K562 (cell line): ENCODE measurements around the gene COL23A1. TPM values are rescaled to one million over a fixed set of nuclear protein-coding genes. Genes with fewer than 3 reads are reported as not detected.

Source experiments
- ATAC-seq: fragments of 200-7000 bp; cut with Tn5 transposase; 3 replicates; pipeline ENCODE4 v1.9.1; 2020; ENCODE audit warnings: moderate library complexity
- BruUV-seq: library from RNA; stranded (reverse); fragments of 400-500 nt; replicated peaks from 2 replicates; lab custom pipeline; 2021; lab: Mats Ljungman, UMichigan
- CTCF ChIA-PET: fragments of 300-600 bp; formaldehyde crosslinking; extraction: SDS; loops from one replicate; lab custom pipeline; 2021; ENCODE audit warnings: low intra/inter-chr PET ratio; lab: Yijun Ruan, JAX
- POLR2A ChIA-PET: fragments of 300-600, 350-650 bp; sonication (Branson Sonifier 250); formaldehyde crosslinking; extraction: SDS; loops from one replicate; lab custom pipeline; 2021; ENCODE audit warnings: antibody characterized with exemption, inconsistent platforms; lab: Yijun Ruan, JAX
- DNase-seq, 4 experiments: peaks; one replicate each; pipeline versions ENCODE4 v3.0.0 to v3.0.0-alpha.2; 2011 to 2018; ENCODE audit warnings: low spot score in 3 of 4, mixed read lengths in 3 of 4; ENCODE audit errors: extremely low read depth in 1 of 4
- FAIRE-seq: peaks from 2 replicates; lab custom pipeline; 2011; peaks lifted over from hg19 to GRCh38; lab: Jason Lieb, UNC
- H2AFZ ChIP-seq: 2 replicates; pipeline ENCODE4 v1.6.0; 2011; ENCODE audit warnings: low read depth, low read length, control low read depth, inconsistent platforms
- H3K27ac ChIP-seq: fragments of 200-600 bp; 3 replicates; pipeline ENCODE4 v1.8.0; 2011; ENCODE audit warnings: low read depth, mild to moderate bottlenecking, control low read depth, inconsistent platforms, low read length, moderate library complexity, mixed read lengths; ENCODE audit errors: extremely low read depth
- H3K27me3 ChIP-seq, 2 experiments: fragments of 300-600 bp in 1 of 2; 2 replicates in 1 of 2; 3 replicates in 1 of 2; pipeline versions ENCODE4 v1.6.0 to v1.8.0; 2011; ENCODE audit warnings: inconsistent platforms in 2 of 2, low read length in 2 of 2, mild to moderate bottlenecking in 1 of 2, mixed read lengths in 1 of 2, moderate library complexity in 1 of 2; ENCODE audit not compliant: control insufficient read depth in 2 of 2, insufficient read depth in 2 of 2
- H3K36me3 ChIP-seq: fragments of 300-600 bp; 3 replicates; pipeline ENCODE4 v1.8.0; 2011; ENCODE audit warnings: mild to moderate bottlenecking, low read length, inconsistent platforms; ENCODE audit not compliant: control insufficient read depth, insufficient read depth
- H3K4me1 ChIP-seq, 2 experiments: fragments of 200-600 bp in 1 of 2; replicated peaks in 1 of 2; 2 replicates in 1 of 2; 3 replicates in 1 of 2; pipeline versions ENCODE4 v1.5.1 to v1.8.0; 2011; ENCODE audit warnings: inconsistent platforms in 2 of 2, low read length in 2 of 2, mild to moderate bottlenecking in 1 of 2, mixed read lengths in 1 of 2, moderate library complexity in 1 of 2; ENCODE audit not compliant: control insufficient read depth in 2 of 2, insufficient read depth in 2 of 2
- H3K4me2 ChIP-seq: 2 replicates; pipeline ENCODE4 v1.6.1; 2011; ENCODE audit warnings: low read length, control low read depth, inconsistent platforms, mixed read lengths; ENCODE audit not compliant: insufficient read depth
- H3K4me3 ChIP-seq: fragments of 200-600 bp; sonication (generic), shearing (Covaris generic); 2 replicates; pipeline ENCODE4 v1.5.1; 2016; ENCODE audit warnings: control low read depth, inconsistent platforms
- H3K79me2 ChIP-seq: fragments of 200-600 bp; 3 replicates; pipeline ENCODE4 v1.8.0; 2011; ENCODE audit warnings: low read length, inconsistent platforms; ENCODE audit not compliant: control insufficient read depth, insufficient read depth
- H3K9ac ChIP-seq, 2 experiments: 2 replicates each; pipeline versions ENCODE4 v1.6.0 to v1.6.1; 2011; ENCODE audit warnings: low read depth in 2 of 2, low read length in 2 of 2, control low read depth in 1 of 2, inconsistent platforms in 1 of 2, mild to moderate bottlenecking in 1 of 2, mixed read lengths in 1 of 2; ENCODE audit not compliant: insufficient read depth in 1 of 2
- H3K9me1 ChIP-seq: one replicate; pipeline ENCODE4 v1.6.0; 2011; ENCODE audit warnings: inconsistent platforms, mild to moderate bottlenecking, low read length, moderate library complexity; ENCODE audit not compliant: control insufficient read depth, insufficient read depth
- H3K9me3 ChIP-seq: replicated peaks from 2 replicates; pipeline ENCODE4 v1.5.1; 2011; ENCODE audit warnings: low read depth, low read length, inconsistent platforms; ENCODE audit not compliant: control insufficient read depth, insufficient read depth
- H4K20me1 ChIP-seq: replicated peaks from 2 replicates; pipeline ENCODE4 v1.6.1; 2011; ENCODE audit warnings: low read length, inconsistent platforms, mixed read lengths; ENCODE audit not compliant: control insufficient read depth, insufficient read depth
- MAX ChIP-seq: sonication (generic); formaldehyde crosslinking; IDR thresholded peaks from 2 replicates; pipeline ENCODE4 v1.9.0; 2022; ENCODE audit warnings: mild to moderate bottlenecking, missing genetic modification reagents
- PRMT5 ChIP-seq: sonication (generic); formaldehyde crosslinking; IDR thresholded peaks from 2 replicates; pipeline ENCODE4 v1.5.0; 2020; ENCODE audit warnings: missing genetic modification reagents
- WGBS: fragments of 100-300 bp; shearing (Covaris generic); methylation state at CpG from one replicate; pipeline ENCODE4 v1.1.6; 2016; ENCODE audit warnings: low coverage, mixed read lengths; ENCODE audit not compliant: insufficient coverage; ENCODE audit errors: missing lambda C conversion rate; 5-methylcytosine and 5-hydroxymethylcytosine counted together
- in situ Hi-C: fragments of 300-500 bp; cut with MboI; formaldehyde crosslinking; loops from 4 replicates; pipeline ENCODE4 v1.15.0; 2018; ENCODE audit warnings: inconsistent platforms, mixed read lengths
- intact Hi-C: fragments of 100-400 bp; cut with micrococcal nuclease; formaldehyde crosslinking; loops from 2 replicates; pipeline ENCODE4 v1.14.2; 2022
- polyA plus RNA-seq, 8 experiments: library from polyadenylated mRNA; depleted of rRNA in 4 of 8; stranded (reverse) in 5 of 8; unstranded in 3 of 8; fragments of >200 nt; fragmentation: Nextera tagmentation in 2 of 8; fragmentation: Illumina TruSeq in 1 of 8; extraction: Ambion mirVana in 2 of 8; extraction: Trizol in 1 of 8; gene quantifications; 2 replicates each; pipeline versions ENCODE4 v1.2.1 to v1.2.3, GENCODE V29; 2011 to 2014; ENCODE audit warnings: inconsistent platforms in 1 of 8, missing spikeins in 1 of 8
- total RNA-seq, 7 experiments: library from RNA; depleted of rRNA in 6 of 7; stranded (reverse); fragments of >200 nt in 6 of 7; fragmentation: Illumina TruSeq in 2 of 7; extraction: Trizol in 2 of 7; gene quantifications; 2 replicates each; pipeline versions ENCODE4 v1.2.1 to v1.2.3, GENCODE V29; 2011 to 2021; ENCODE audit warnings: low replicate concordance in 1 of 7

Gene COL23A1
- total and polyA plus RNA-seq, 9 of the 15 experiments (the other 6 are each of a cell fraction or from before 2014, with no cell fraction given): 0.09 TPM; not detected in 8

- Histone ChIP-seq H3K9ac (peak overlapping the region in 1 of 2 experiments; percentile 68; a peak in 1 of 4 replicates), H3K36me3 (no peaks in the 10 kb centered on the region), H4K20me1 (no peaks in the 10 kb centered on the region), H3K4me2 (no peak overlapping the region), H2AFZ (peak overlapping the region; percentile 75), H3K4me3 (no peak overlapping the region), H3K79me2 (no peaks in the 10 kb centered on the region), H3K9me3 (no peaks in the 10 kb centered on the region), H3K27ac (no peak overlapping the region), H3K4me1 (peaks cover 25 to 39% of the 10 kb centered on the region in 2 experiments), H3K27me3 (peaks cover 0 to 10% of the 10 kb centered on the region in 2 experiments; a peak in 3 of 5 replicates), H3K9me1 (no peaks in the 10 kb centered on the region)
- in situ Hi-C loops: no loop called here
- ATAC-seq: no peak
- no TSS peak for BruUV-seq
- FAIRE-seq: no peak
- ChIA-PET POLR2A (interaction anchor here (1.0 to 1.2 kb wide), 2 partner anchors 21 to 24 kb away, joined by 3 to 4 read pairs; no protein-coding TSS in a partner anchor), CTCF (no interaction called here)
- 69% methylated on average over 12 of the region's 13 CpGs for WGBS
- TF ChIP-seq PRMT5: no peak
- TF ChIP-seq MAX (CRISPR knock-in tag): 0 out of 2 replicates have a peak, but pooled peaks have one; percentile 24
- no peak for DNase-seq
- intact Hi-C loops: loop anchor here (5.0 kb wide), 2 partner anchors 315 to 600 kb away; no protein-coding TSS in a partner anchor
Measured at GRCh38 chr5:178237431-178238312, 352.5 kb downstream of the COL23A1 start.
